ENCODE measurements around the gene CHRM5.
"Not testable (repeated sequence)": the region's sequence is repeated elsewhere in the genome, so short reads cannot be mapped to it uniquely, and the experiment has no call there.

Gene CHRM5

GRCh38 chr15:33994005-33994615 is 25.8 kb downstream of the CHRM5 start:
- DNase-seq, result peak; percentile 2

GRCh38 chr15:33995666-33996065 is 27.4 kb downstream of the CHRM5 start:
- DNase-seq, result not testable (repeated sequence)

GRCh38 chr15:34001536-34001935 is 33.2 kb downstream of the CHRM5 start:
- no peak for DNase-seq

GRCh38 chr15:34006381-34006780 is 38.1 kb downstream of the CHRM5 start:
- no peak for DNase-seq

- no peak for DNase-seq
These were observed 41.4 kb downstream of the CHRM5 start for GRCh38 chr15:34009656-34010055.

- no peak for DNase-seq
These were observed 42.6 kb downstream of the CHRM5 start for GRCh38 chr15:34010921-34011320.

- no peak for DNase-seq
These were observed 43.2 kb downstream of the CHRM5 start for GRCh38 chr15:34011481-34011880.

GRCh38 chr15:34012461-34013028 is 44.2 kb downstream of the CHRM5 start:
- DNase-seq, result no peak

GRCh38 chr15:34013746-34014145 is 45.4 kb downstream of the CHRM5 start:
- DNase-seq, result no peak

GRCh38 chr15:34014556-34014955 is 46.3 kb downstream of the CHRM5 start:
- no peak for DNase-seq

- DNase-seq, result no peak
These were observed 49.8 kb downstream of the CHRM5 start for GRCh38 chr15:34018021-34018645.

GRCh38 chr15:34018738-34019137 is 50.4 kb downstream of the CHRM5 start:
- DNase-seq, result not testable (repeated sequence)

GRCh38 chr15:34019369-34019990 is 51.2 kb downstream of the CHRM5 start:
- DNase-seq, result no peak

GRCh38 chr15:34023907-34024306 is 55.6 kb downstream of the CHRM5 start:
- DNase-seq, result no peak

GRCh38 chr15:34025252-34025651 is 57.0 kb downstream of the CHRM5 start:
- DNase-seq, result no peak

- no peak for DNase-seq
These were observed 59.3 kb downstream of the CHRM5 start for GRCh38 chr15:34027606-34028005.

- DNase-seq, result no peak
These were observed 63.9 kb downstream of the CHRM5 start for GRCh38 chr15:34031987-34032760.

- DNase-seq, result no peak
These were observed 70.0 kb downstream of the CHRM5 start for GRCh38 chr15:34038023-34038870.

GRCh38 chr15:34038871-34039789 is 70.8 kb downstream of the CHRM5 start, which contains the start of gene AVEN:
Gene AVEN, minus strand, starts transcription at chr15:34039204. Its CDS starts 158 bp downstream, at chr15:34039046.
- no peak for DNase-seq

GRCh38 chr15:34039790-34040113 is 71.5 kb downstream of the CHRM5 start:
- DNase-seq, result no peak

GRCh38 chr15:34043391-34043790 is 75.1 kb downstream of the CHRM5 start:
- DNase-seq, result no peak
